H9 (cell line): Measurements from ENCODE around the gene ABCB11. TPM values are rescaled to one million over a fixed set of nuclear protein-coding genes. Genes with fewer than 3 reads are reported as not detected.

Source experiments
- DNase-seq: peaks from one replicate; pipeline ENCODE4 v3.0.0-alpha.2; 2017
- H2AFZ ChIP-seq: one replicate; pipeline ENCODE4 v1.6.1; 2013; ENCODE audit warnings: mild to moderate bottlenecking, low read length, control low read depth, moderate library complexity
- H2AK5ac ChIP-seq: 2 replicates; pipeline ENCODE4 v1.6.1; 2013; ENCODE audit warnings: low read length, control low read depth, mixed read lengths; ENCODE audit not compliant: insufficient read length
- H2BK120ac ChIP-seq: one replicate; pipeline ENCODE4 v1.6.1; 2013; ENCODE audit warnings: low read depth, mild to moderate bottlenecking, low read length, control low read depth, inconsistent platforms; ENCODE audit not compliant: poor library complexity, severe bottlenecking
- H2BK12ac ChIP-seq: 2 replicates; pipeline ENCODE4 v1.6.1; 2013; ENCODE audit warnings: low read length, control low read depth, mixed read lengths, low read depth; ENCODE audit not compliant: insufficient read length
- H2BK15ac ChIP-seq: 2 replicates; pipeline ENCODE4 v1.6.1; 2013; ENCODE audit warnings: low read depth, low read length, control low read depth
- H2BK20ac ChIP-seq: one replicate; pipeline ENCODE4 v1.6.1; 2013; ENCODE audit warnings: low read depth, mild to moderate bottlenecking, low read length, control low read depth, inconsistent platforms; ENCODE audit not compliant: poor library complexity, severe bottlenecking
- H2BK5ac ChIP-seq: 2 replicates; pipeline ENCODE4 v1.6.1; 2013; ENCODE audit warnings: low read length, control low read depth, mixed read lengths; ENCODE audit not compliant: insufficient read length
- H3K14ac ChIP-seq: 2 replicates; pipeline ENCODE4 v1.6.1; 2013; ENCODE audit warnings: low read length, control low read depth; ENCODE audit not compliant: insufficient read depth
- H3K18ac ChIP-seq: 2 replicates; pipeline ENCODE4 v1.6.1; 2013; ENCODE audit warnings: low read depth, mild to moderate bottlenecking, mixed read lengths, low read length, control low read depth; ENCODE audit not compliant: insufficient read length
- H3K23ac ChIP-seq: 2 replicates; pipeline ENCODE4 v1.6.1; 2013; ENCODE audit warnings: low read length, control low read depth, mixed read lengths, low read depth; ENCODE audit not compliant: insufficient read length
- H3K23me2 ChIP-seq: 2 replicates; pipeline ENCODE4 v1.6.1; 2013; ENCODE audit warnings: low read depth, mild to moderate bottlenecking, mixed read lengths, low read length, control low read depth; ENCODE audit not compliant: insufficient read length, poor library complexity, severe bottlenecking
- H3K27ac ChIP-seq: 2 replicates; pipeline ENCODE4 v1.5.1; 2013; ENCODE audit warnings: low read length, control low read depth, mixed read lengths, low read depth; ENCODE audit not compliant: insufficient read length
- H3K27me3 ChIP-seq: 2 replicates; pipeline ENCODE4 v1.6.1; 2013; ENCODE audit warnings: low read length, control low read depth, inconsistent platforms; ENCODE audit not compliant: insufficient read depth
- H3K4ac ChIP-seq: 2 replicates; pipeline ENCODE4 v1.6.1; 2013; ENCODE audit warnings: low read depth, mild to moderate bottlenecking, control low read depth, inconsistent platforms, low read length, moderate library complexity
- H3K4me1 ChIP-seq: 2 replicates; pipeline ENCODE4 v1.6.1; 2013; ENCODE audit warnings: low read length, control low read depth, inconsistent platforms; ENCODE audit not compliant: insufficient read depth
- H3K4me2 ChIP-seq: 2 replicates; pipeline ENCODE4 v1.6.1; 2013; ENCODE audit warnings: low read length, control low read depth, mixed read lengths; ENCODE audit not compliant: insufficient read length, insufficient read depth
- H3K56ac ChIP-seq: 2 replicates; pipeline ENCODE4 v1.6.1; 2013; ENCODE audit warnings: low read depth, mild to moderate bottlenecking, mixed read lengths, low read length, control low read depth; ENCODE audit not compliant: insufficient read length
- H3K79me1 ChIP-seq: 2 replicates; pipeline ENCODE4 v1.6.1; 2013; ENCODE audit warnings: low read depth, mild to moderate bottlenecking, moderate library complexity, low read length, control low read depth, inconsistent platforms; ENCODE audit not compliant: insufficient read depth, poor library complexity, severe bottlenecking
- H3K79me2 ChIP-seq: 2 replicates; pipeline ENCODE4 v1.6.1; 2013; ENCODE audit warnings: low read length, control low read depth, inconsistent platforms; ENCODE audit not compliant: insufficient read depth
- H3K9ac ChIP-seq: 2 replicates; pipeline ENCODE4 v1.6.1; 2013; ENCODE audit warnings: low read length, control low read depth, mixed read lengths; ENCODE audit not compliant: insufficient read length; ENCODE audit errors: extremely low read depth
- H3K9me3 ChIP-seq: one replicate; pipeline ENCODE4 v1.6.1; 2013; ENCODE audit warnings: low read depth, low read length, inconsistent platforms; ENCODE audit not compliant: control insufficient read depth
- H3T11ph ChIP-seq: one replicate; pipeline ENCODE4 v1.6.1; 2013; ENCODE audit warnings: mild to moderate bottlenecking, low read length, control low read depth, inconsistent platforms
- H4K20me1 ChIP-seq: one replicate; pipeline ENCODE4 v1.6.1; 2013; ENCODE audit not compliant: control insufficient read depth, insufficient read length, insufficient read depth
- H4K5ac ChIP-seq: 2 replicates; pipeline ENCODE4 v1.6.1; 2013; ENCODE audit warnings: low read depth, mild to moderate bottlenecking, mixed read lengths, low read length, control low read depth; ENCODE audit not compliant: insufficient read length
- H4K8ac ChIP-seq: replicated peaks from 2 replicates; pipeline ENCODE4 v1.6.1; 2013; ENCODE audit warnings: low read length, control low read depth, mixed read lengths, low read depth; ENCODE audit not compliant: insufficient read length
- H4K91ac ChIP-seq: 2 replicates; pipeline ENCODE4 v1.6.1; 2013; ENCODE audit warnings: low read depth, mild to moderate bottlenecking, moderate library complexity, mixed read lengths, low read length, control low read depth; ENCODE audit not compliant: insufficient read length
- H3K27ac Mint-ChIP-seq, 3 experiments: 2 replicates in 2 of 3; 3 replicates in 1 of 3; pipeline ENCODE4 v1.8.0; 2020 to 2021; ENCODE audit warnings: mixed read lengths in 3 of 3, mild to moderate bottlenecking in 1 of 3, moderate library complexity in 1 of 3
- H3K27me3 Mint-ChIP-seq: 2 replicates; pipeline ENCODE4 v1.8.0; 2021; ENCODE audit warnings: low read depth, mild to moderate bottlenecking, moderate library complexity, mixed read lengths
- H3K36me3 Mint-ChIP-seq, 3 experiments: 2 replicates in 2 of 3; 3 replicates in 1 of 3; pipeline ENCODE4 v1.8.0; 2020 to 2021; ENCODE audit warnings: low read depth in 3 of 3, mixed read lengths in 3 of 3; ENCODE audit not compliant: insufficient read depth in 1 of 3
- H3K4me1 Mint-ChIP-seq, 2 experiments: 2 replicates each; pipeline ENCODE4 v1.8.0; 2020; ENCODE audit warnings: mixed read lengths in 2 of 2
- H3K4me3 Mint-ChIP-seq, 2 experiments: 2 replicates in 1 of 2; 3 replicates in 1 of 2; pipeline ENCODE4 v1.8.0; 2020 to 2021; ENCODE audit warnings: mild to moderate bottlenecking in 2 of 2, mixed read lengths in 2 of 2, moderate library complexity in 1 of 2
- H3K9me3 Mint-ChIP-seq, 2 experiments: 2 replicates in 1 of 2; 3 replicates in 1 of 2; pipeline ENCODE4 v1.8.0; 2020; ENCODE audit warnings: mild to moderate bottlenecking in 2 of 2, mixed read lengths in 2 of 2, moderate library complexity in 1 of 2
- CTCF ChIP-seq: fragments of 200-600 bp; sonication (generic); conservative IDR thresholded peaks from 3 replicates; pipeline ENCODE4 v1.8.0; 2021; ENCODE audit warnings: antibody characterized with exemption, mild to moderate bottlenecking
- WGBS: extraction: QIAGEN DNeasy Blood & Tissue Kit; methylation state at CpG from one replicate; pipeline ENCODE4 v1.1.7; 2013; ENCODE audit warnings: missing lambda C conversion rate, low lambda C conversion rate, mixed read lengths; ENCODE audit not compliant: insufficient read length; ENCODE audit errors: extremely low coverage; 5-methylcytosine and 5-hydroxymethylcytosine counted together
- total RNA-seq: library from RNA; stranded (reverse); gene quantifications from 2 replicates; pipeline ENCODE4 v1.2.1, GENCODE V29; 2021

The ABCB11 gene
- total RNA-seq, 1 experiment from 2014 or later = not detected

GRCh38 chr2:168992026-168992425 is 39.1 kb downstream of the ABCB11 start:
- Histone ChIP-seq H3K14ac (no peak overlapping the region), H3K9me3 (no peaks in the 10 kb centered on the region), H3K9ac (no peak overlapping the region), H3K4me1 (no peaks in the 10 kb centered on the region), H2AK5ac (no peak overlapping the region), H2BK12ac (no peak overlapping the region), H4K8ac (no peak overlapping the region), H3K18ac (no peak overlapping the region), H3K27ac (no peak overlapping the region), H3K79me2 (no peaks in the 10 kb centered on the region), H2BK15ac (no peak overlapping the region), H4K20me1 (no peaks in the 10 kb centered on the region), H3K4ac (no peak overlapping the region), H2BK20ac (no peak overlapping the region), H3K56ac (no peak overlapping the region), H3K79me1 (no peaks in the 10 kb centered on the region), H3K27me3 (no peaks in the 10 kb centered on the region), H3K4me2 (no peak overlapping the region), H3K23ac (no peak overlapping the region), H2BK120ac (no peak overlapping the region), H3K23me2 (no peaks in the 10 kb centered on the region), H4K5ac (no peak overlapping the region), H3T11ph (no peak overlapping the region), H4K91ac (no peak overlapping the region), H2BK5ac (no peak overlapping the region), H2AFZ (no peak overlapping the region)
- H3K4me3 Mint-ChIP-seq = no peak overlapping the region
- H3K4me1 Mint-ChIP-seq = peaks cover 0 to 4% of the 10 kb centered on the region in 2 experiments; a peak in 1 of 4 replicates
- TF ChIP-seq CTCF = no peak
- H3K27me3 Mint-ChIP-seq = no peaks in the 10 kb centered on the region
- no peak overlapping the region for H3K27ac Mint-ChIP-seq
- no peaks in the 10 kb centered on the region for H3K9me3 Mint-ChIP-seq
- no peak for DNase-seq
- H3K36me3 Mint-ChIP-seq = no peaks in the 10 kb centered on the region
- no CpG with 5 or more reads among the region's 3 CpGs for WGBS
